HL-60/S4 (cell line): ENCODE results near the gene RBM3.

Experiments
- in situ Hi-C: fragments of 300-500 bp; cut with MboI; formaldehyde crosslinking; loops from 2 replicates; pipeline ENCODE4 v1.14.3; 2022; ENCODE audit warnings: low sequenced_read_pairs

Gene RBM3

GRCh38 chrX:48576108-48576507 is 1.8 kb downstream of the RBM3 start:
- in situ Hi-C loops, result no loop called here

- in situ Hi-C loops, result no loop called here
These were observed 4.4 kb downstream of the RBM3 start for GRCh38 chrX:48578661-48579128.

- in situ Hi-C loops, result no loop called here
These were observed 5.0 kb downstream of the RBM3 start for GRCh38 chrX:48579259-48579658.

- in situ Hi-C loops, result no loop called here
These were observed 6.4 kb downstream of the RBM3 start for GRCh38 chrX:48580662-48581061.

GRCh38 chrX:48584698-48585097 is 10.4 kb downstream of the RBM3 start:
- in situ Hi-C loops, result no loop called here

- in situ Hi-C loops, result no loop called here
These were observed 15.3 kb downstream of the RBM3 start for GRCh38 chrX:48589482-48590162.

- in situ Hi-C loops, result no loop called here
These were observed 16.2 kb downstream of the RBM3 start for GRCh38 chrX:48590203-48591103.

GRCh38 chrX:48591255-48591791 is 17.0 kb downstream of the RBM3 start:
- in situ Hi-C loops, result no loop called here

- in situ Hi-C loops, result no loop called here
These were observed 18.7 kb downstream of the RBM3 start for GRCh38 chrX:48592971-48593370.

- in situ Hi-C loops, result no loop called here
These were observed 21.6 kb downstream of the RBM3 start for GRCh38 chrX:48595929-48596328.

- in situ Hi-C loops, result no loop called here
These were observed 23.3 kb downstream of the RBM3 start, which contains the start of gene WDR13 for GRCh38 chrX:48597353-48598264. Gene WDR13 (plus strand): TSS chrX:48597492. CDS start chrX:48597997, 505 bp downstream.

GRCh38 chrX:48598614-48599013 is 24.3 kb downstream of the RBM3 start:
- in situ Hi-C loops, result no loop called here

- in situ Hi-C loops, result no loop called here
These were observed 25.1 kb downstream of the RBM3 start for GRCh38 chrX:48599341-48599740.

- in situ Hi-C loops, result loop anchor here (25.0 kb wide), 1 partner anchor 112 kb away; no protein-coding TSS in a partner anchor
These were observed 25.9 kb downstream of the RBM3 start for GRCh38 chrX:48600226-48600625.

- in situ Hi-C loops, result loop anchor here (25.0 kb wide), 1 partner anchor 110 kb away; no protein-coding TSS in a partner anchor
These were observed 27.6 kb downstream of the RBM3 start for GRCh38 chrX:48601741-48602394.

- in situ Hi-C loops, result loop anchor here (25.0 kb wide), 1 partner anchor 108 kb away; no protein-coding TSS in a partner anchor
These were observed 30.4 kb downstream of the RBM3 start for GRCh38 chrX:48604701-48605100.

GRCh38 chrX:48606091-48606490 is 31.8 kb downstream of the RBM3 start:
- in situ Hi-C loops, result loop anchor here (25.0 kb wide), 1 partner anchor 106 kb away; no protein-coding TSS in a partner anchor

- in situ Hi-C loops, result loop anchor here (25.0 kb wide), 1 partner anchor 101 kb away; no protein-coding TSS in a partner anchor
These were observed 37.4 kb downstream of the RBM3 start for GRCh38 chrX:48611703-48612102.

- in situ Hi-C loops, result loop anchor here (25.0 kb wide), 1 partner anchor 99 kb away; no protein-coding TSS in a partner anchor
These were observed 39.3 kb downstream of the RBM3 start for GRCh38 chrX:48613502-48614160.
